HTERT RPE-1 (cell line): ENCODE results near the gene NPIPA3.
"Not testable (repeated sequence)": the region's sequence is repeated elsewhere in the genome, so short reads cannot be mapped to it uniquely, and the experiment has no call there.

Experiments
- in situ Hi-C: fragments of 300-500 bp; cut with MboI; formaldehyde crosslinking; loops from 4 replicates; pipeline ENCODE4 v1.14.3; 2020; ENCODE audit warnings: low sequenced_read_pairs

Gene NPIPA3

DNA sequence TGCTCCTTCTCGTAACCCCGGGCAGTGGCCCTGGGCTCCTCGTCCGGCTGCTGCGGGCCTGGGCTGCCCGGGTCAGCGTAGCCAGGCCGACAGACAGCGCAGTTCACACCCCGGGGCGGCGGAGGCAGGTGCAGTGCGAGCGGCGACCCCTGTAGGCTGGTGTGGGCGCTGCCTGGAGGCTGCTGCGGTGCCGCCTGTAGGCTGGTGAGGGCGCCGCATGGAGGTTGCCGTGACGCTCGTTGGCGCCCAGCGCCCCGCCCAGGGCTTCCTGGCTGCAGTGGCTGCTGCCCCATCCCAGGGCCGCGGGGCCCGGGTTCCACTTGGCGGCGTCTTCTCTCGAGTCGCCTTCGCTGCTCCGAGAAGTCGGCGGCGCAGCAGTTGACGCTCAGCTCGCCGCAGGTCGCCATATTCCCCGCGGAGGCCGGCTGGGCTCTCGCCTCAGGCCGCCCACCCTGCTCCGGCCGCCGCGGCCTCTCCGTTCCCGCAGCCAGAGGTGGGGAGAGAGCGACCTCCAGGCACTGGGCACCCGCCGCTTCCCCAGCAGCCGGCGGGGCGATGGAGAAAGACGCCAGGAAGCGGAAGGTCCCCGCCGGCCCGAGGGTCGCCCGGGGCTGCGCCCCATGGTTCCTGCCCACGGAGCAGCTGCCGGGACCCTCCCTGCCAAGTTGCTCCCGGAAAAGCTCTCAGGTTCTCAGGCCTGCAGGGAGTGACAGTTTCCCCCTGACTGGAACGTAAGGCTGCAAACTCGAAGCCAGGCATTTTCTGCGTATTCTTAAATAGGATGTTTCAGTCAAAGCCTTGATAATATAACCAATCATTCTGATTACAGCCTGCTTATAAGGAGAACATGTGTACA is 39.3 kb downstream of the NPIPA3 start, which contains the start of gene NPIPA2:
Gene NPIPA2, plus strand, starts transcription at position 261 of the 856 bp plus-strand sequence. CDS start 5,533 bp downstream, outside the sequence.
- in situ Hi-C loops = not testable (repeated sequence)

DNA sequence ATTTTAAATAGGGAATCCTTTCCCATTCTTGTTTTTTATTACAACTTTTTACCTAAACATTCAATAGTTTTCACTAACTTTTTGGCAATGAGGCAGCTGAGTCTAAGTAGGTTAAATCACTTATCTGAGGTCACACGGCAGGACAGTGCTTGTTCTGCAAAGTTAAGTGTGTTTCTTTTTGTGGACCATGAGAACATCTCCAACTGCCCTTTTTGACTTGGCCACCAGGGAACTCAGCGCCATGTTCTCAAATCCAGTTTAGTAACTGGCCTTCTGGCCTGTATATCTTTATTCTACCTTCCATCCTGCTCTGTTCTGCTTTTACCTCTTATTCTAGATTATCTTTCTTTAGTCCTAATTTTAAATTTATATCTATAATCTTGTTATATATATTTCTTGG is 70.4 kb downstream of the NPIPA3 start:
- in situ Hi-C loops = not testable (repeated sequence)

DNA sequence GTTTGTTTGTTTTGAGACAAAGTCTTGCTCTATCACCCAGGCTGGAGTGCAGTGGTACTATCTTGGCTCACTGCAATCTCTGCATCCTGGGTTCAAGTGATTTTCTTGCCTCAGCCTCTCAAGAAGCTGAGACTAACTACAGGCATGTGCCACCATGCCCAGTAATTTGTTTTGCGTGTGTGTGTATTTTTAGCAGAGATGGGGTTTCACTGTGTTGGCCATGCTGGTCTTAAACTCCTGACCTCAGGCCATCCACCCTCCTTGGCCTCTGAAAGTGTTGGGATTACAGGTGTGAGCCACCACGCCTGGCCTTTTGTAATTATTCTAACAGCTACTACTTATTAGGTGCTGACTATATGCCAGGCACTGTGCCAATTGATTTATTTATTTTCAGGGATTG is 72.4 kb downstream of the NPIPA3 start:
- in situ Hi-C loops = not testable (repeated sequence)
